Right kidney (tissue), 1 donor: Measurements from ENCODE around the gene PCDHGA4.
"Not testable (repeated sequence)": the region's sequence is repeated elsewhere in the genome, so short reads cannot be mapped to it uniquely, and the experiment has no call there.

Source experiments
- DNase-seq: peaks from one replicate; pipeline ENCODE4 v3.0.0-alpha.2; 2016

Gene PCDHGA4

DNA sequence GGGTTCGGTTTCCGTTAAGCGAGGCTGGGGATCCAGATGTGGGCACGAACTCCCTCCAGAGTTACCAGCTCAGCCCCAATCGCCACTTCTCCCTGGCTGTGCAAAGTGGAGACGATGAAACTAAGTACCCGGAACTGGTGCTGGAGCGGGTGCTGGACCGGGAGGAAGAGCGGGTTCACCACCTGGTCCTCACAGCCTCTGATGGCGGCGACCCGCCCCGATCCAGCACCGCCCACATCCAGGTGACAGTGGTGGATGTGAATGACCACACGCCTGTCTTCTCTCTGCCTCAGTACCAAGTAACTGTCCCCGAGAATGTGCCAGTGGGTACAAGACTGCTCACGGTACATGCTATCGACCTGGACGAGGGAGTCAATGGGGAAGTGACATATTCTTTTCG is 28.5 kb downstream of the PCDHGA4 start:
- DNase-seq = no peak

DNA sequence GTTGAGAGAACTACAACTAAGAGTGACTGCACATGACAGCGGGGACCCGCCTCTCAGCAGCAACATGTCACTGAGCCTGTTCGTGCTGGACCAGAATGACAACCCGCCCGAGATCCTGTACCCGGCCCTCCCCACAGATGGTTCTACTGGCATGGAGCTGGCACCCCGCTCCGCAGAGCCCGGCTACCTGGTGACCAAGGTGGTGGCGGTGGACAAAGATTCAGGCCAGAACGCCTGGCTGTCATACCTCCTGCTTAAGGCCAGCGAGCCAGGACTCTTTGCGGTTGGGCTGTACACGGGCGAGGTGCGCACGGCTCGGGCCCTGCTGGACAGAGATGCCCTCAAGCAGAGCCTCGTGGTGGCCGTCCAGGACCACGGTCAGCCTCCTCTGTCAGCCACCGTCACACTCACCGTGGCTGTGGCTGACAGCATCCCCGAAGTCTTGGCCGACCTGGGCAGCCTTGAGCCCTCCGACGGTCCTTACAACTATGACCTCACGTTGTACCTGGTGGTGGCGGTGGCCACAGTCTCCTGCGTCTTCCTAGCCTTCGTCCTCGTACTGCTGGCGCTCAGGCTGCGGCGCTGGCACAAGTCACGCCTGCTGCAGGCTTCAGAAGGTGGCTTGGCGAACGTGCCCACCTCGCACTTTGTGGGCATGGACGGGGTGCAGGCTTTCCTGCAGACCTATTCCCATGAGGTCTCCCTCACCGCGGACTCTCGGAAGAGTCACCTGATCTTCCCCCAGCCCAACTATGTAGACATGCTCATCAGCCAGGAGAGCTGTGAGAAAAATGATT is 29.8 kb downstream of the PCDHGA4 start:
- no peak for DNase-seq

DNA sequence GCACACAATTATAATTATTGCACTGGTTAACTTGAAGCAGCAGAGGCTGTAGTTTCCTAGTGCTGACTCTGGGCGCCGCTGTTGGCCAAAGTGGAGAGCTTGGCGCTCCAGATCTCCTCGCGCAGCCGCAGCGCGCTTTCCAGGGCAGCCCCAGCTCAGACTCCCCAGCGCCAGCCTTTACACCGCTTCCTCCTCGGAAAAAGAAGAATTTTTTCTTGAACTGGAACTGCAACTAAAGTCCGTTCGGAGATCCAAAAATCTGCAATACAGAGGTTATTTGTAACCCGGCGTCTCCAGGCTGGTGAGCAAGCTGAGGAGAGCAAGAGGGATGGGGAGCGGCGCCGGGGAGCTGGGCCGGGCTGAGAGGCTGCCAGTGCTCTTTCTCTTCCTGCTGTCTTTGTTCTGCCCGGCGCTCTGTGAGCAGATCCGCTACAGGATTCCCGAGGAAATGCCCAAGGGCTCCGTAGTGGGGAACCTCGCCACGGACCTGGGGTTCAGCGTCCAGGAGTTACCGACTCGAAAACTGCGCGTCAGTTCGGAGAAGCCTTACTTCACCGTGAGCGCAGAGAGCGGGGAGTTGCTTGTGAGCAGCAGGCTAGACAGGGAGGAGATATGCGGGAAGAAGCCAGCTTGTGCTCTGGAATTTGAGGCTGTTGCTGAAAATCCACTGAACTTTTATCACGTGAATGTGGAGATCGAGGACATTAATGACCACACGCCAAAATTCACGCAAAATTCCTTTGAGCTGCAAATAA is 32.9 kb downstream of the PCDHGA4 start, which contains the start of gene PCDHGB4:
TSS of gene PCDHGB4 (plus strand) at position 142 of the 755 bp plus-strand sequence. CDS start at position 329, 187 bp downstream.
- peak; percentile 20 for DNase-seq

DNA sequence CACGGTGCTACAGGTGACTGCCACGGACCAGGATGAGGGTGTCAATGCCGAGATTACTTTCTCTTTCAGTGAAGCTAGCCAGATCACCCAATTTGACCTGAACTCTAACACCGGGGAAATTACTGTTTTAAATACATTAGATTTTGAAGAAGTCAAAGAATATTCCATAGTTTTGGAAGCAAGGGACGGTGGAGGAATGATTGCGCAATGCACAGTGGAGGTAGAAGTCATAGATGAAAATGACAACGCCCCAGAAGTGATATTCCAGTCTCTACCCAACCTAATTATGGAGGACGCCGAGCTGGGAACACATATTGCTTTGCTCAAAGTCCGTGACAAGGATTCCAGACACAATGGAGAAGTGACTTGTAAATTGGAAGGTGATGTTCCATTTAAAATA is 33.8 kb downstream of the PCDHGA4 start:
- DNase-seq = no peak

DNA sequence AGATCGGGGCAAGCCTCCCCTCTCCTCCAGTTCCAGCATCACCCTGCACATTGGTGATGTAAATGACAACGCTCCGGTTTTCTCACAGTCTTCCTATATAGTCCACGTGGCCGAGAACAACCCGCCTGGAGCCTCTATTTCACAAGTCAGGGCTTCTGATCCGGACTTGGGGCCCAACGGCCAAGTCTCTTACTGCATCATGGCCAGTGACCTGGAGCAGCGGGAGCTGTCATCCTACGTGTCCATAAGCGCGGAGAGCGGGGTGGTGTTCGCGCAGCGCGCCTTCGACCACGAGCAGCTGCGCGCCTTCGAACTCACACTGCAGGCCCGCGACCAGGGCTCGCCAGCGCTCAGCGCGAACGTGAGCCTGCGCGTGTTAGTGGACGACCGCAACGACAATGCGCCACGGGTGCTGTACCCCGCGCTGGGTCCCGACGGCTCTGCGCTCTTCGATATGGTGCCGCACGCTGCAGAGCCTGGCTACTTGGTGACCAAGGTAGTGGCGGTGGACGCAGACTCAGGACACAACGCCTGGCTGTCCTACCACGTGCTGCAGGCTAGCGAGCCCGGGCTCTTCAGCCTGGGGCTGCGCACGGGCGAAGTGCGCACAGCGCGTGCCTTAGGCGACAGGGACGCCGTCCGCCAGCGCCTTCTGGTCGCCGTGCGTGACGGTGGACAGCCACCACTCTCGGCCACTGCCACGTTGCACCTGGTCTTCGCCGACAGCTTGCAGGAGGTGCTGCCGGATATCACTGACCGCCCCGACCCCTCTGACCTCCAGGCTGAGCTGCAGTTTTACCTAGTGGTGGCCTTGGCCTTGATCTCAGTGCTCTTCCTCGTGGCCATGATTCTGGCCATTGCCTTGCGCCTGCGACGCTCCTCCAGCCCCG is 34.6 kb downstream of the PCDHGA4 start:
- no peak for DNase-seq

DNA sequence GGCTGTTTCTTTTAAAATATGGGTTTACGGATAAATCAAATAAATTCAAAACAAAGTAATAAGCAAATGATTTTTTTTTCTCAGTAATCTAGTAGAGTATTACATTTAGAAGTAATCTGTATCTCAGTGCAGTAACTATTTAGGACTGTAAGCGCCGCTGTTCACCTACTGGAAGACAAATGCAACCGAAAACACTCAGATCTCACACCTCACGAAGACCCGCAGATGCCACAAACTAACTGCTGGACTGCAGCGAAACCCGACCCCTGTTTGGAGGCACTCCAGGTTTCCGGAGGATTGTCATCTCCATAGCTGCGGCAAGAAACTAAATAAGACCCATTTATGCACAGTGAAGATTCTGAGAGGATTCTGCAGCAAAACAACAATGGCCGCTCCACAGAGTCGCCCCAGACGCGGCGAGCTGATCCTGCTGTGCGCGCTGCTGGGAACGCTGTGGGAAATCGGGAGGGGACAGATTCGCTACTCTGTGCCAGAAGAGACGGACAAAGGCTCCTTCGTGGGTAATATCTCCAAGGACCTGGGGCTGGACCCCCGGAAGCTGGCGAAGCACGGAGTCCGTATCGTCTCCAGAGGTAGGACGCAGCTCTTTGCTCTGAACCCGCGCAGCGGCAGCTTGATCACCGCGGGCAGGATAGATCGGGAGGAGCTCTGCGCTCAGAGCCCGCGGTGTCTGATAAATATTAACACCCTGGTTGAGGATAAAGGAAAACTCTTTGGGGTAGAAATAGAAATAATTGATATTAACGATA is 37.8 kb downstream of the PCDHGA4 start, which contains the start of gene PCDHGA8:
TSS of gene PCDHGA8 (plus strand) at position 205 of the 770 bp plus-strand sequence. CDS start at position 386, 181 bp downstream.
- DNase-seq = no peak

DNA sequence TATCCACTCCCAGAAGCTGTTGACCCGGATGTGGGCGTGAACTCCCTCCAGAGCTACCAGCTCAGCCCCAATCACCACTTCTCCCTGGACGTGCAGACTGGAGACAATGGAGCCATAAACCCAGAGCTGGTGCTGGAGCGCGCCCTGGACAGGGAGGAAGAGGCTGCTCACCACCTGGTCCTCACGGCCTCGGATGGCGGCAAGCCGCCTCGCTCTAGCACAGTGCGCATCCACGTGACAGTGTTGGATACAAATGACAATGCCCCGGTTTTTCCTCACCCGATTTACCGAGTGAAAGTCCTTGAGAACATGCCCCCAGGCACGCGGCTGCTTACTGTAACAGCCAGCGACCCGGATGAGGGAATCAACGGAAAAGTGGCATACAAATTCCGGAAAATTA is 38.4 kb downstream of the PCDHGA4 start:
- DNase-seq = no peak

DNA sequence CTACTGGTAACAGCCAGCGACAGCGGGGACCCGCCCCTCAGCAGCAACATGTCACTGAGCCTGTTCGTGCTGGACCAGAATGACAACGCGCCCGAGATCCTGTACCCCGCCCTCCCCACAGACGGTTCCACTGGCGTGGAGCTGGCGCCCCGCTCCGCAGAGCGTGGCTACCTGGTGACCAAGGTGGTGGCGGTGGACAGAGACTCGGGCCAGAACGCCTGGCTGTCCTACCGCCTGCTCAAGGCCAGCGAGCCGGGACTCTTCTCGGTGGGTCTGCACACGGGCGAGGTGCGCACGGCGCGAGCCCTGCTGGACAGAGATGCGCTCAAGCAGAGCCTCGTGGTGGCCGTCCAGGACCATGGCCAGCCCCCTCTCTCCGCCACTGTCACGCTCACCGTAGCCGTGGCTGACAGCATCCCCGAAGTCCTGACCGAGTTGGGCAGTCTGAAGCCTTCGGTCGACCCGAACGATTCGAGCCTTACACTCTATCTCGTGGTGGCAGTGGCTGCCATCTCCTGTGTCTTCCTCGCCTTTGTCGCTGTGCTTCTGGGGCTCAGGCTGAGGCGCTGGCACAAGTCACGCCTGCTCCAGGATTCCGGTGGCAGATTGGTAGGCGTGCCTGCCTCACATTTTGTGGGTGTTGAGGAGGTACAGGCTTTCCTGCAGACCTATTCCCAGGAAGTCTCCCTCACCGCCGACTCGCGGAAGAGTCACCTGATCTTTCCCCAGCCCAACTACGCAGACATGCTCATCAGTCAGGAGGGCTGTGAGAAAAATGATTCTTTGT is 39.8 kb downstream of the PCDHGA4 start:
- not testable (repeated sequence) for DNase-seq

DNA sequence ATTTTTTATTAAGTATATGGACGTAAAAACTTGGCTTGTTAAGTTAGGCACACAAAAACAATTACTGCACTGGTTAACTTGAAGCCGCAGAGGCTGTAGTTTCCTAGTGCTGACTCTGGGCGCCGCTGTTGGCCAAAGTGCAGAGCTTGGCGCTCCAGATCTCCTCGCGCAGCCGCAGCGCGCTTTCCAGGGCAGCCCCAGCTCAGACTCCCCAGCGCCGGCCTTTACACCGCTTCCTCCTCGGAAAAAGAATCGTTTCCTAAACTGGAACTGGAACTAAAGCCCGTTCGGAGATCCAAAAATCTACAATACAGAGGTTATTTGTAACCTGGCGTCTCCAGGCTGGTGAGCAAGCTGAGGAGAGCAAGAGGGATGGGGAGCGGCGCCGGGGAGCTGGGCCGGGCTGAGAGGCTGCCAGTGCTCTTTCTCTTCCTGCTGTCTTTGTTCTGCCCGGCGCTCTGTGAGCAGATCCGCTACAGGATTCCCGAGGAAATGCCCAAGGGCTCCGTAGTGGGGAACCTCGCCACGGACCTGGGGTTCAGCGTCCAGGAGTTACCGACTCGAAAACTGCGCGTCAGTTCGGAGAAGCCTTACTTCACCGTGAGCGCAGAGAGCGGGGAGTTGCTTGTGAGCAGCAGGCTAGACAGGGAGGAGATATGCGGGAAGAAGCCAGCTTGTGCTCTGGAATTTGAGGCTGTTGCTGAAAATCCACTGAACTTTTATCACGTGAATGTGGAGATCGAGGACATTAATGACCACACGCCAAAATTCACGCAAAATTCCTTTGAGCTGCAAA is 43.1 kb downstream of the PCDHGA4 start, which contains the start of gene PCDHGB5:
TSS of gene PCDHGB5 (plus strand) at position 192 of the 796 bp plus-strand sequence. CDS start at position 373, 181 bp downstream.
- peak; percentile 41 for DNase-seq

DNA sequence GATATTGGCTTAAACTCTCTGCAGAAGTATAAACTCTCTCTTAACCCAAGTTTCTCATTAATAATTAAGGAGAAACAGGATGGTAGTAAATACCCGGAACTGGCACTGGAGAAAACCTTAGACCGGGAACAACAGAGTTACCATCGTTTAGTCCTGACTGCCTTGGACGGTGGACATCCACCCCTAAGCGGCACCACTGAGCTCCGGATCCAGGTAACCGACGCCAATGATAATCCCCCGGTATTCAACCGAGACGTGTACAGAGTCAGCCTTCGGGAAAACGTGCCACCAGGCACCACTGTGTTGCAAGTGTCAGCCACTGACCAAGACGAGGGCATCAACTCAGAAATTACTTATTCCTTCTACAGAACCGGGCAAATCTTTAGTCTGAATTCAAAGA is 43.8 kb downstream of the PCDHGA4 start:
- DNase-seq = no peak

DNA sequence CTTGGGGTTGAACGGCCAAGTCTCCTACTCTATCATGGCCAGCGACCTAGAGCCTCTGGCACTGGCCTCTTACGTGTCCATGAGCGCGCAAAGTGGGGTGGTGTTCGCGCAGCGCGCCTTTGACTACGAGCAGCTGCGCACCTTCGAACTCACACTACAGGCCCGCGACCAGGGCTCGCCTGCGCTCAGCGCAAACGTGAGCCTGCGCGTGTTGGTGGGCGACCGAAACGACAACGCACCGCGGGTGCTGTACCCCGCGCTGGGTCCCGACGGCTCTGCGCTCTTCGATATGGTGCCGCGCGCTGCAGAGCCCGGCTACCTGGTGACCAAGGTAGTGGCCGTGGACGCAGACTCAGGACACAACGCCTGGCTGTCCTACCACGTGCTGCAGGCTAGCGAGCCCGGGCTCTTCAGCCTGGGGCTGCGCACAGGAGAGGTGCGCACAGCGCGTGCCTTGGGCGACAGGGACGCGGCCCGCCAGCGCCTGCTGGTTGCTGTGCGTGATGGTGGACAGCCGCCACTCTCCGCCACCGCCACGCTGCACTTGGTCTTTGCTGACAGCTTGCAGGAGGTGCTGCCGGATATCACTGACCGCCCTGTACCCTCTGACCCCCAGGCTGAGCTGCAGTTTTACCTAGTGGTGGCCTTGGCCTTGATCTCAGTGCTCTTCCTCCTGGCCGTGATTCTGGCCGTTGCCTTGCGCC is 44.9 kb downstream of the PCDHGA4 start:
- DNase-seq = no peak

DNA sequence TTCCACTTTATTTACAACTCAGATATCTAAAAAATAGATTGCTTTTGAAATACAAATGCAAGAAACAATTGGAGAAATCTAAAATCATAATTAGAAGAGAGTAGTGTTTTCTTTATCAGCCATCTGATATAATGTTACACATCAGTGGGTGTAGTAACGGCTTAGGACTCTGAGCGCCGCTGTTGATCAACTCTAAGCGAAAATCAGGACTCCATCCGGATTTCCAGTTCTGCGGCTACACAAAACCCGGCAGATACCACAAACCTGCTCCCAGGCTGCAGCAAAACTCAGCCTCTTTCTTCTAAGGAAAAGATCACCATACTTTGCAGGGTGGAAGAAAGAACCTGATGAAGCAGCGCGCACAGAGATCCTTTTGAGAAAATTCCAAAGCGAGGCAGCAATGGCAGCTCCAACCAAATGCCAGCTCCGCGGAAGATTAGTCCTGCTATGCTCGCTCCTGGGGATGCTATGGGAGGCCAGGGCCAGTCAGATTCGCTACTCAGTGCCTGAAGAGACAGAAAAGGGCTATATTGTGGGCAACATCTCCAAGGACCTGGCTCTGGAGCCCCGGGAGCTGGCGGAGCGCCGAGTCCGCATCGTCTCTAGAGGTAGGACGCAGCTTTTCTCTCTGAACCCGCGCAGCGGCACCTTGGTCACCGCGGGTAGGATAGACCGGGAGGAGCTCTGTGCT is 47.9 kb downstream of the PCDHGA4 start, which contains the start of gene PCDHGA9:
TSS of gene PCDHGA9 (plus strand) at position 226 of the 691 bp plus-strand sequence. CDS start at position 401, 175 bp downstream.
- DNase-seq = peak; percentile 33

DNA sequence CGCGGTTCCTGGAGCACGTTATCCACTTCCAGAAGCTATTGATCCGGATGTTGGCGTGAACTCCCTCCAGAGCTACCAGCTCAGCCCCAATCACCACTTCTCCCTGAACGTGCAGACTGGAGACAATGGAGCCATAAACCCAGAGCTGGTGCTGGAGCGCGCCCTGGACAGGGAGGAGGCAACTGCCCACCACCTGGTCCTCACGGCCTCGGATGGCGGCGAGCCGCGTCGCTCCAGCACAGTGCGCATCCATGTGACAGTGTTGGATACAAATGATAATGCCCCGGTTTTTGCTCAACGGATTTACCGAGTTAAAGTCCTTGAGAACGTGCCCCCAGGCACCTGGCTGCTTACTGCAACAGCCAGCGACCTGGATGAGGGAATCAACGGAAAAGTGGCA is 48.6 kb downstream of the PCDHGA4 start:
- DNase-seq = no peak
